HEK293 (cell line): Measurements from ENCODE around the gene POLR2L.

Experiments used
- CTCF ChIA-PET: fragments of 350-600 bp; formaldehyde crosslinking; extraction: SDS; loops from one replicate; lab custom pipeline; 2021; ENCODE audit warnings: antibody characterized with exemption; lab: Yijun Ruan, JAX
- POLR2A ChIA-PET: fragments of 300-600 bp; formaldehyde crosslinking; extraction: SDS; loops from one replicate; lab custom pipeline; 2020; ENCODE audit warnings: antibody characterized with exemption, inconsistent platforms; lab: Yijun Ruan, JAX
- H3K27ac ChIP-seq: fragments of 200-500 bp; sonication (Bioruptor generic); 2 replicates; pipeline ENCODE4 v1.5.1; 2014; ENCODE audit warnings: low read depth, low read length, control low read depth, inconsistent platforms; ENCODE audit errors: extremely low read depth
- H3K36me3 ChIP-seq, 2 experiments: fragments of 200-500 bp in 1 of 2; sonication (Bioruptor generic) in 1 of 2; 1 replicate in 1 of 2; 2 replicates in 1 of 2; pipeline ENCODE4 v1.5.1; 2014 to 2017; ENCODE audit warnings: inconsistent platforms in 2 of 2, low read length in 2 of 2; ENCODE audit not compliant: control insufficient read depth in 2 of 2, insufficient read depth in 1 of 2
- H3K4me1 ChIP-seq: fragments of 200-500 bp; sonication (Bioruptor generic); 2 replicates; pipeline ENCODE4 v1.5.1; 2014; ENCODE audit warnings: mild to moderate bottlenecking, low read length, inconsistent platforms; ENCODE audit not compliant: control insufficient read depth, insufficient read depth
- H3K4me3 ChIP-seq: 2 replicates; pipeline ENCODE4 v1.5.1; 2011; ENCODE audit warnings: low read depth, mild to moderate bottlenecking, control low read depth, low read length, moderate library complexity
- H3K9me3 ChIP-seq: fragments of 200-500 bp; sonication (Bioruptor generic); 2 replicates; pipeline ENCODE4 v1.5.1; 2014; ENCODE audit warnings: low read depth, low read length, inconsistent platforms; ENCODE audit not compliant: control insufficient read depth, insufficient read depth
- IKZF3 ChIP-seq: fragments of 450-650 bp; IDR thresholded peaks from 2 replicates; pipeline ENCODE4 v1.5.0; 2018; ENCODE audit warnings: missing biosample characterization, mild to moderate bottlenecking, missing genetic modification characterization, moderate library complexity
- KLF9 ChIP-seq: fragments of 450-650 bp; formaldehyde crosslinking; IDR thresholded peaks from 2 replicates; pipeline ENCODE4 v1.5.1; 2016; ENCODE audit warnings: missing biosample characterization, missing genetic modification characterization, low read depth
- PRDM1 ChIP-seq: fragments of 450-650 bp; formaldehyde crosslinking; IDR thresholded peaks from 2 replicates; pipeline ENCODE4; 2016; ENCODE audit warnings: missing biosample characterization, missing genetic modification characterization
- SCRT1 ChIP-seq: fragments of 450-650 bp; formaldehyde crosslinking; IDR thresholded peaks from 2 replicates; pipeline ENCODE4 v1.5.1; 2016; ENCODE audit warnings: missing biosample characterization, missing genetic modification characterization, borderline replicate concordance
- SP7 ChIP-seq: fragments of 450-650 bp; formaldehyde crosslinking; IDR thresholded peaks from 2 replicates; pipeline ENCODE4 v1.5.1; 2016; ENCODE audit warnings: missing biosample characterization, missing genetic modification characterization
- ZFP3 ChIP-seq: fragments of 450-650 bp; formaldehyde crosslinking; IDR thresholded peaks from 2 replicates; pipeline ENCODE4 v1.5.1; 2016; ENCODE audit warnings: low read depth, missing biosample characterization, missing genetic modification characterization
- ZNF146 ChIP-seq: fragments of 450-650 bp; formaldehyde crosslinking; IDR thresholded peaks from 2 replicates; pipeline ENCODE4 v1.5.1; 2016; ENCODE audit warnings: missing biosample characterization, missing genetic modification characterization
- ZNF155 ChIP-seq: fragments of 450-650 bp; formaldehyde crosslinking; IDR thresholded peaks from 2 replicates; pipeline ENCODE4 v1.5.1; 2016; ENCODE audit warnings: missing biosample characterization, missing genetic modification characterization
- ZNF169 ChIP-seq: fragments of 450-650 bp; formaldehyde crosslinking; IDR thresholded peaks from 2 replicates; pipeline ENCODE4 v1.5.1; 2016; ENCODE audit warnings: missing biosample characterization, missing genetic modification characterization
- ZNF174 ChIP-seq: fragments of 450-650 bp; formaldehyde crosslinking; IDR thresholded peaks from 2 replicates; pipeline ENCODE4 v1.5.0; 2017; ENCODE audit warnings: missing biosample characterization, mild to moderate bottlenecking, missing genetic modification characterization
- ZNF19 ChIP-seq: fragments of 450-650 bp; formaldehyde crosslinking; IDR thresholded peaks from 2 replicates; pipeline ENCODE4; 2016; ENCODE audit warnings: missing biosample characterization, missing genetic modification characterization, low read depth
- ZNF221 ChIP-seq: fragments of 450-650 bp; formaldehyde crosslinking; IDR thresholded peaks from 2 replicates; pipeline ENCODE4 v1.5.1; 2017; ENCODE audit warnings: missing biosample characterization, missing genetic modification characterization, borderline replicate concordance
- ZNF292 ChIP-seq: fragments of 450-650 bp; formaldehyde crosslinking; IDR thresholded peaks from 2 replicates; pipeline ENCODE4 v1.5.1; 2016; ENCODE audit warnings: low read depth, missing biosample characterization, missing genetic modification characterization, borderline replicate concordance
- ZNF324 ChIP-seq: fragments of 450-650 bp; formaldehyde crosslinking; IDR thresholded peaks from 2 replicates; pipeline ENCODE4 v1.5.1; 2016; ENCODE audit warnings: missing biosample characterization, missing genetic modification characterization
- ZNF350 ChIP-seq: fragments of 450-650 bp; formaldehyde crosslinking; IDR thresholded peaks from 2 replicates; pipeline ENCODE4 v1.5.0; 2017; ENCODE audit warnings: missing biosample characterization, mild to moderate bottlenecking, missing genetic modification characterization
- ZNF394 ChIP-seq: fragments of 450-650 bp; formaldehyde crosslinking; IDR thresholded peaks from 2 replicates; pipeline ENCODE4 v1.5.1; 2016; ENCODE audit warnings: missing biosample characterization, missing genetic modification characterization, mild to moderate bottlenecking, moderate library complexity, borderline replicate concordance
- ZNF473 ChIP-seq: fragments of 450-650 bp; formaldehyde crosslinking; IDR thresholded peaks from 2 replicates; pipeline ENCODE4 v1.5.1; 2017; ENCODE audit warnings: missing biosample characterization, missing genetic modification characterization
- ZNF544 ChIP-seq: fragments of 450-650 bp; formaldehyde crosslinking; IDR thresholded peaks from 2 replicates; pipeline ENCODE4 v1.5.0; 2017; ENCODE audit warnings: missing biosample characterization, missing genetic modification characterization
- ZNF555 ChIP-seq: fragments of 450-650 bp; formaldehyde crosslinking; conservative IDR thresholded peaks from 2 replicates; pipeline ENCODE4 v1.5.1; 2017; ENCODE audit warnings: missing biosample characterization, mild to moderate bottlenecking, missing genetic modification characterization, inconsistent platforms
- ZNF623 ChIP-seq: fragments of 450-650 bp; formaldehyde crosslinking; IDR thresholded peaks from 2 replicates; pipeline ENCODE4 v1.5.1; 2016; ENCODE audit warnings: missing biosample characterization, missing genetic modification characterization
- ZNF629 ChIP-seq: fragments of 450-650 bp; formaldehyde crosslinking; IDR thresholded peaks from 2 replicates; pipeline ENCODE4 v1.5.1; 2017; ENCODE audit warnings: missing biosample characterization, missing genetic modification characterization
- ZNF660 ChIP-seq: fragments of 450-650 bp; IDR thresholded peaks from 2 replicates; pipeline ENCODE4 v1.5.1; 2018; ENCODE audit warnings: missing biosample characterization, mild to moderate bottlenecking, missing genetic modification characterization
- ZNF670 ChIP-seq: fragments of 450-650 bp; formaldehyde crosslinking; IDR thresholded peaks from 2 replicates; pipeline ENCODE4 v1.5.1; 2016; ENCODE audit warnings: missing biosample characterization, missing genetic modification characterization, low read depth
- ZNF776 ChIP-seq: fragments of 450-650 bp; formaldehyde crosslinking; IDR thresholded peaks from 2 replicates; pipeline ENCODE4 v1.5.0; 2017; ENCODE audit warnings: missing biosample characterization, missing genetic modification characterization, borderline replicate concordance
- ZNF791 ChIP-seq: fragments of 450-650 bp; formaldehyde crosslinking; IDR thresholded peaks from 2 replicates; pipeline ENCODE4 v1.5.1; 2016; ENCODE audit warnings: missing biosample characterization, missing genetic modification characterization
- TF ChIP-seq, protein P1 (sequence below): fragments of 450-650 bp; formaldehyde crosslinking; IDR thresholded peaks from 2 replicates; pipeline ENCODE4 v1.5.1; 2016; ENCODE audit warnings: missing biosample characterization, missing genetic modification characterization
- TF ChIP-seq, protein P2 (sequence below): fragments of 450-650 bp; formaldehyde crosslinking; IDR thresholded peaks from 2 replicates; pipeline ENCODE4 v1.5.1; 2016; ENCODE audit warnings: missing biosample characterization, missing genetic modification characterization
- TF ChIP-seq, protein P3 (sequence below): fragments of 450-650 bp; formaldehyde crosslinking; IDR thresholded peaks from 2 replicates; pipeline ENCODE4 v1.5.1; 2016; ENCODE audit warnings: missing biosample characterization, missing genetic modification characterization, low read depth
- TF ChIP-seq, protein P4 (sequence below): fragments of 450-650 bp; formaldehyde crosslinking; IDR thresholded peaks from 2 replicates; pipeline ENCODE4 v1.5.1; 2016; ENCODE audit warnings: missing biosample characterization, missing genetic modification characterization

Gene POLR2L

DNA sequence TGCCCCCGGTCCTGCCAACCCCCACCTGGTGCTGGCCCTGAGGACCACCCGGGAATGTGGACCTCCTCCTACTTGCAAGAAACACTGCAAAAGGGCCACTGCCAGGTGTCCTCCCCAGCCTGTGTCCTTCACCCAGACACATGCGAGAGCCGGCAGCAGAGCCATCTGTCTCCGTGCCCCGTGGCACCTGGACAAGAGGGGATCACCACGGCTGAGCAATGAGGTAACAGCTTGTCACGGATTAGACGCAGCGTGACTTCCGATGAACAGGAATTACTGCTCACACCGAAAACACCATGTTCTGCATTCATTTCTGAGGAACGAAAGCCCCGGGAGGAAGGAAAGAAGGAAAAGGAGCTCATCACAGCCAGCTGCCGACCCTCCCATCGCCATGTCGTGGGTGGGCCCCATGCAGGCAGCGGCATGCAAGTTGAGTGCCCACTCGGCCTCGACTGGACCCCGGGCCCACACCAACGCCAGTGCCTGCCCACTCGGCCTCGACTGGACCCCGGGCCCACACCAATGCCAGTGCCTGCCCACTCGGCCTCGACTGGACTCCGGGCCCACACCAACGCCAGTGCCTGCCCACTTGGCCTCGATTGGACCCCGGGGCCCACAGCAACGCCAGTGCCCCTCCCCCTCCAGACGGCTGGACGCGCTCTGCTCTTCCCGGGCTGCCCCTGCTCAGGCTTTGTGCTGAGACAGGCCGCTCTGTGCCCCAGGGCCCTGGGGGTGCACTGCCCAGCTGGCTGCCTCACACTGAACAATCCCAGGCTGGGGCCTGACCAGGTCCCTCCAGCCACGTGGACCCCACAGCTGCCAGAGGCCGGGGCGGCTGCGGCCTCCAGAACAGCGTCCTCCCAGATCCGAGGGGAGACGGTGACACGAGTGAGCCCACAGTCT, 46.2 kb upstream of the POLR2L start:
- Histone ChIP-seq H3K4me3 (no peak overlapping the region), H3K36me3 (peaks cover 0 to 73% of the 10 kb centered on the region in 2 experiments; a peak in 1 of 3 replicates), H3K4me1 (no peaks in the 10 kb centered on the region), H3K27ac (no peak overlapping the region), H3K9me3 (no peaks in the 10 kb centered on the region)
- ChIA-PET POLR2A (interaction anchor here (0.7 kb wide), 1 partner anchor 22 kb away, joined by 3 read pairs; the partner anchor contains the start of gene CHID1), CTCF (no interaction called here)
- TF ChIP-seq ZNF544 (tag by site-specific recombination) (no peak), PRDM1 (tag by site-specific recombination) (no peak), ZNF776 (tag by site-specific recombination) (no peak), ZNF169 (tag by site-specific recombination) (no peak), ZNF174 (no peak), ZNF350 (tag by site-specific recombination) (no peak), KLF9 (tag by site-specific recombination) (no peak), ZNF394 (tag by site-specific recombination) (no peak), ZNF660 (tag by site-specific recombination) (no peak)
- TF ChIP-seq, protein P1, sequence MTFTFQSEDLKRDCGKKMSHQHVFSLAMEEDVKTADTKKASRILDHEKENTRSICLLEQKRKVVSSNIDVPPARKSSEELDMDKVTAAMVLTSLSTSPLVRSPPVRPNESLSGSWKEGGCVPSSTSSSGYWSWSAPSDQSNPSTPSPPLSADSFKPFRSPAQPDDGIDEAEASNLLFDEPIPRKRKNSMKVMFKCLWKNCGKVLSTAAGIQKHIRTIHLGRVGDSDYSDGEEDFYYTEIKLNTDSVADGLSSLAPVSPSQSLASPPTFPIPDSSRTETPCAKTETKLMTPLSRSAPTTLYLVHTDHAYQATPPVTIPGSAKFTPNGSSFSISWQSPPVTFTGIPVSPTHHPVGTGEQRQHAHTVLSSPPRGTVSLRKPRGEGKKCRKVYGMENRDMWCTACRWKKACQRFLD, result no peak
- TF ChIP-seq, protein P2, sequence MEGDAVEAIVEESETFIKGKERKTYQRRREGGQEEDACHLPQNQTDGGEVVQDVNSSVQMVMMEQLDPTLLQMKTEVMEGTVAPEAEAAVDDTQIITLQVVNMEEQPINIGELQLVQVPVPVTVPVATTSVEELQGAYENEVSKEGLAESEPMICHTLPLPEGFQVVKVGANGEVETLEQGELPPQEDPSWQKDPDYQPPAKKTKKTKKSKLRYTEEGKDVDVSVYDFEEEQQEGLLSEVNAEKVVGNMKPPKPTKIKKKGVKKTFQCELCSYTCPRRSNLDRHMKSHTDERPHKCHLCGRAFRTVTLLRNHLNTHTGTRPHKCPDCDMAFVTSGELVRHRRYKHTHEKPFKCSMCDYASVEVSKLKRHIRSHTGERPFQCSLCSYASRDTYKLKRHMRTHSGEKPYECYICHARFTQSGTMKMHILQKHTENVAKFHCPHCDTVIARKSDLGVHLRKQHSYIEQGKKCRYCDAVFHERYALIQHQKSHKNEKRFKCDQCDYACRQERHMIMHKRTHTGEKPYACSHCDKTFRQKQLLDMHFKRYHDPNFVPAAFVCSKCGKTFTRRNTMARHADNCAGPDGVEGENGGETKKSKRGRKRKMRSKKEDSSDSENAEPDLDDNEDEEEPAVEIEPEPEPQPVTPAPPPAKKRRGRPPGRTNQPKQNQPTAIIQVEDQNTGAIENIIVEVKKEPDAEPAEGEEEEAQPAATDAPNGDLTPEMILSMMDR (tag by site-specific recombination), result no peak

DNA sequence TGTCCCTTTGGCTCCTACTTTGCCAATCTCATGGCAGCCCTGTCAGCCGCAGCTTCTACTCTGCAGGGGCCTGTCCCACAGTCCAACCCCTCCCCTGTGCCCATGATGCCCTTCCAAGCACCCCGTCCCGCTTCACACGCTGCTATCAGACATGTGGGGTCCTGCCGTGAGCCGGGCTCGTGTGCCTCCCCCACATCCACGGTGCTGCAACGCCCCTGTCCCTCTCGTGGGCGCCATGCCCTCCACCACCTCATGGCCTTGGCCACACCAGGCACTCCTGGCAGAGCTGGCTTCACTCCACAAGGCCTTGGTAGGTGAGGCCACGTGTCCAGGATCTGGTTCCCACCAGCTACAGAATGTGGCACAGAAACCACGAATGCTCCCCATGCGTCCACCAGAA, 45.3 kb upstream of the POLR2L start:
- CTCF ChIA-PET, result no interaction called here
- POLR2A ChIA-PET, result interaction anchor here (1.7 kb wide), 1 partner anchor 8 kb away, joined by 4 read pairs; no protein-coding TSS in a partner anchor
- H3K4me3 ChIP-seq, result no peak overlapping the region
- no peaks in the 10 kb centered on the region for H3K4me1 ChIP-seq
- TF ChIP-seq IKZF3 (tag by site-specific recombination), result no peak
- no peak for TF ChIP-seq SP7 (tag by site-specific recombination)
- no peak for TF ChIP-seq ZNF169 (tag by site-specific recombination)
- no peak for TF ChIP-seq ZFP3 (tag by site-specific recombination)
- TF ChIP-seq, protein P3, sequence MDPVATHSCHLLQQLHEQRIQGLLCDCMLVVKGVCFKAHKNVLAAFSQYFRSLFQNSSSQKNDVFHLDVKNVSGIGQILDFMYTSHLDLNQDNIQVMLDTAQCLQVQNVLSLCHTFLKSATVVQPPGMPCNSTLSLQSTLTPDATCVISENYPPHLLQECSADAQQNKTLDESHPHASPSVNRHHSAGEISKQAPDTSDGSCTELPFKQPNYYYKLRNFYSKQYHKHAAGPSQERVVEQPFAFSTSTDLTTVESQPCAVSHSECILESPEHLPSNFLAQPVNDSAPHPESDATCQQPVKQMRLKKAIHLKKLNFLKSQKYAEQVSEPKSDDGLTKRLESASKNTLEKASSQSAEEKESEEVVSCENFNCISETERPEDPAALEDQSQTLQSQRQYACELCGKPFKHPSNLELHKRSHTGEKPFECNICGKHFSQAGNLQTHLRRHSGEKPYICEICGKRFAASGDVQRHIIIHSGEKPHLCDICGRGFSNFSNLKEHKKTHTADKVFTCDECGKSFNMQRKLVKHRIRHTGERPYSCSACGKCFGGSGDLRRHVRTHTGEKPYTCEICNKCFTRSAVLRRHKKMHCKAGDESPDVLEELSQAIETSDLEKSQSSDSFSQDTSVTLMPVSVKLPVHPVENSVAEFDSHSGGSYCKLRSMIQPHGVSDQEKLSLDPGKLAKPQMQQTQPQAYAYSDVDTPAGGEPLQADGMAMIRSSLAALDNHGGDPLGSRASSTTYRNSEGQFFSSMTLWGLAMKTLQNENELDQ (tag by site-specific recombination), result no peak
- TF ChIP-seq ZNF19 (tag by site-specific recombination), result no peak
- no peak for TF ChIP-seq ZNF221 (tag by site-specific recombination)
- TF ChIP-seq ZNF555 (tag by site-specific recombination), result no peak
- no peak for TF ChIP-seq SCRT1 (tag by site-specific recombination)
- TF ChIP-seq ZNF473 (tag by site-specific recombination), result no peak
- no peak for TF ChIP-seq ZNF670
- TF ChIP-seq, protein P4, sequence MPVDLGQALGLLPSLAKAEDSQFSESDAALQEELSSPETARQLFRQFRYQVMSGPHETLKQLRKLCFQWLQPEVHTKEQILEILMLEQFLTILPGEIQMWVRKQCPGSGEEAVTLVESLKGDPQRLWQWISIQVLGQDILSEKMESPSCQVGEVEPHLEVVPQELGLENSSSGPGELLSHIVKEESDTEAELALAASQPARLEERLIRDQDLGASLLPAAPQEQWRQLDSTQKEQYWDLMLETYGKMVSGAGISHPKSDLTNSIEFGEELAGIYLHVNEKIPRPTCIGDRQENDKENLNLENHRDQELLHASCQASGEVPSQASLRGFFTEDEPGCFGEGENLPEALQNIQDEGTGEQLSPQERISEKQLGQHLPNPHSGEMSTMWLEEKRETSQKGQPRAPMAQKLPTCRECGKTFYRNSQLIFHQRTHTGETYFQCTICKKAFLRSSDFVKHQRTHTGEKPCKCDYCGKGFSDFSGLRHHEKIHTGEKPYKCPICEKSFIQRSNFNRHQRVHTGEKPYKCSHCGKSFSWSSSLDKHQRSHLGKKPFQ, result no peak
- TF ChIP-seq ZNF324 (tag by site-specific recombination), result no peak
- TF ChIP-seq ZNF623 (tag by site-specific recombination), result no peak
- TF ChIP-seq ZNF629 (tag by site-specific recombination), result no peak
- no peak for TF ChIP-seq ZNF146 (tag by site-specific recombination)
- TF ChIP-seq ZNF155, result no peak
- no peak for TF ChIP-seq ZNF292 (tag by site-specific recombination)
- no peak for TF ChIP-seq ZNF791 (tag by site-specific recombination)
- TF ChIP-seq, all 188 proteins: peak for 0
- Histone ChIP-seq H3K9me3 (no peaks in the 10 kb centered on the region), H3K36me3 (peaks cover 0 to 81% of the 10 kb centered on the region in 2 experiments; a peak in 1 of 3 replicates), H3K27ac (no peak overlapping the region)
